CD4-positive, alpha-beta T cell (primary cell): Measurements from ENCODE around the gene VWA8. TPM values are rescaled to one million over a fixed set of nuclear protein-coding genes. Genes with fewer than 3 reads are reported as not detected.

Experiments
- ATAC-seq: fragments of 200-7000 bp; cut with Tn5 transposase; one replicate; pipeline ENCODE4 v1.10.0; 2022; ENCODE audit warnings: mild to moderate bottlenecking; ENCODE audit not compliant: poor library complexity
- CTCF ChIA-PET: fragments of 350-600 bp; sonication (Branson Sonifier 250); formaldehyde crosslinking; loops from one replicate; lab custom pipeline; 2021; ENCODE audit warnings: antibody characterized with exemption, inconsistent platforms; lab: Charles Lee
- POLR2A ChIA-PET: fragments of 350-600 bp; sonication (Branson Sonifier 250); formaldehyde crosslinking; loops from one replicate; lab custom pipeline; 2021; ENCODE audit warnings: antibody characterized with exemption, inconsistent platforms; lab: Charles Lee
- DNase-seq, 14 experiments: peaks; one replicate each; pipeline ENCODE4 v3.0.0-alpha.2; 2013 to 2020; ENCODE audit warnings: mixed read lengths in 2 of 14
- H3K27ac ChIP-seq, 2 donors: one replicate each; pipeline versions ENCODE4 v1.5.1 to v1.7.0; 2013; ENCODE audit warnings: low read length in 2 of 2, low read depth in 1 of 2, mild to moderate bottlenecking in 1 of 2
- H3K27me3 ChIP-seq, 2 experiments: 1 replicate in 1 of 2; 2 replicates in 1 of 2; pipeline versions ENCODE4 v1.6.1 to v1.7.0; 2013; ENCODE audit warnings: low read length in 2 of 2, control low read depth in 1 of 2, mild to moderate bottlenecking in 1 of 2, moderate library complexity in 1 of 2; ENCODE audit not compliant: insufficient read depth in 2 of 2, control insufficient read depth in 1 of 2
- H3K36me3 ChIP-seq: one replicate; pipeline ENCODE4 v1.6.1; 2013; ENCODE audit warnings: low read length, control low read depth; ENCODE audit not compliant: insufficient read depth
- H3K4me1 ChIP-seq: one replicate; pipeline ENCODE4 v1.6.1; 2013; ENCODE audit warnings: low read length, control low read depth; ENCODE audit not compliant: insufficient read depth
- H3K4me3 ChIP-seq: one replicate; pipeline ENCODE4 v1.5.1; 2013; ENCODE audit warnings: mild to moderate bottlenecking, low read length, moderate library complexity
- H3K9me3 ChIP-seq, 2 experiments: 1 replicate in 1 of 2; 2 replicates in 1 of 2; pipeline versions ENCODE4 v1.6.1 to v1.7.0; 2013; ENCODE audit warnings: low read length in 2 of 2, mild to moderate bottlenecking in 2 of 2, control low read depth in 1 of 2, moderate library complexity in 1 of 2; ENCODE audit not compliant: control insufficient read depth in 1 of 2, insufficient read depth in 1 of 2
- H3K27ac Mint-ChIP-seq: one replicate; pipeline ENCODE4 v1.8.0; 2020; ENCODE audit warnings: mixed read lengths
- H3K27me3 Mint-ChIP-seq: one replicate; pipeline ENCODE4 v1.8.0; 2021; ENCODE audit warnings: mixed read lengths
- H3K36me3 Mint-ChIP-seq: one replicate; pipeline ENCODE4 v1.8.0; 2021; ENCODE audit warnings: low read depth, mixed read lengths
- H3K4me1 Mint-ChIP-seq: one replicate; pipeline ENCODE4 v1.8.0; 2021; ENCODE audit warnings: low read depth, mixed read lengths
- H3K4me3 Mint-ChIP-seq: one replicate; pipeline ENCODE4 v1.8.0; 2020; ENCODE audit warnings: mild to moderate bottlenecking, mixed read lengths
- H3K9me3 Mint-ChIP-seq: one replicate; pipeline ENCODE4 v1.8.0; 2020; ENCODE audit warnings: mixed read lengths
- intact Hi-C, 2 experiments: fragments of 100-400 bp; cut with DNase I in 1 of 2; cut with micrococcal nuclease in 1 of 2; formaldehyde crosslinking; loops; one replicate each; pipeline versions ENCODE4 v1.15.1 to v1.9.0; 2023 to 2025; cut with DNase I, micrococcal nuclease
- total RNA-seq, 174 experiments: library from RNA in 2 of 174; stranded (reverse) in 2 of 174; gene quantifications; one replicate each; pipeline ENCODE4 v1.2.3 and lab custom pipeline; 2021 to 2026
- TF ChIP-seq, protein P1 (sequence below): fragments of 200-600 bp; IDR thresholded peaks from one replicate; pipeline ENCODE4 v1.8.0; 2022; ENCODE audit warnings: antibody characterized with exemption, mild to moderate bottlenecking

The VWA8 gene
- total RNA-seq, 2 experiments from 2014 or later = 18.7 to 19.0 TPM

DNA sequence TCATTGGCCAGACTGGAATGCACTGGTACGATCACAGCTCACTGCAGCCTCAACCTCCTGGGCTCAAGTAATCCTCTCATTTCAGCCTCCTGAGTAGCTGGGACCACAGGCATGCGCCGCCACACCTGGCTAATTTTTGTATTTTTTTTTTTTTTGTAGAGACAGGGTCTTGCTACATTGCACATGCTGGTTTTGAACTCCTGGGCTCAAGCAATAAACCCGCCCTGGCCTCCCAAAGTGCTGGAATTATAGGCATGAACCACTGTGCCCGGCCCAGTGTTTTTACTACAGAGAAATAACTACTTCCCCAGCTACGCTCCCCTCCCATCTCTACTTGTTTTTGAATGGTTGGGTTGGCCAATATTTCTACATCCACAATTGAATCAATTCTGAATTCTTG lies 381.0 kb downstream of the VWA8 start:
- Histone ChIP-seq H3K36me3 (no peaks in the 10 kb centered on the region), H3K4me3 (no peak overlapping the region), H3K27ac (no peak overlapping the region), H3K9me3 (no peaks in the 10 kb centered on the region), H3K4me1 (no peaks in the 10 kb centered on the region), H3K27me3 (no peaks in the 10 kb centered on the region)
- peaks cover 55% of the 10 kb centered on the region for H3K36me3 Mint-ChIP-seq
- H3K4me1 Mint-ChIP-seq = peaks cover 16% of the 10 kb centered on the region
- no peak overlapping the region for H3K4me3 Mint-ChIP-seq
- TF ChIP-seq, protein P1, sequence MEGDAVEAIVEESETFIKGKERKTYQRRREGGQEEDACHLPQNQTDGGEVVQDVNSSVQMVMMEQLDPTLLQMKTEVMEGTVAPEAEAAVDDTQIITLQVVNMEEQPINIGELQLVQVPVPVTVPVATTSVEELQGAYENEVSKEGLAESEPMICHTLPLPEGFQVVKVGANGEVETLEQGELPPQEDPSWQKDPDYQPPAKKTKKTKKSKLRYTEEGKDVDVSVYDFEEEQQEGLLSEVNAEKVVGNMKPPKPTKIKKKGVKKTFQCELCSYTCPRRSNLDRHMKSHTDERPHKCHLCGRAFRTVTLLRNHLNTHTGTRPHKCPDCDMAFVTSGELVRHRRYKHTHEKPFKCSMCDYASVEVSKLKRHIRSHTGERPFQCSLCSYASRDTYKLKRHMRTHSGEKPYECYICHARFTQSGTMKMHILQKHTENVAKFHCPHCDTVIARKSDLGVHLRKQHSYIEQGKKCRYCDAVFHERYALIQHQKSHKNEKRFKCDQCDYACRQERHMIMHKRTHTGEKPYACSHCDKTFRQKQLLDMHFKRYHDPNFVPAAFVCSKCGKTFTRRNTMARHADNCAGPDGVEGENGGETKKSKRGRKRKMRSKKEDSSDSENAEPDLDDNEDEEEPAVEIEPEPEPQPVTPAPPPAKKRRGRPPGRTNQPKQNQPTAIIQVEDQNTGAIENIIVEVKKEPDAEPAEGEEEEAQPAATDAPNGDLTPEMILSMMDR = no peak
- ChIA-PET CTCF (no interaction called here), POLR2A (no interaction called here)
- no peaks in the 10 kb centered on the region for H3K27me3 Mint-ChIP-seq
- intact Hi-C loops = no loop called here
- ATAC-seq = no peak
- no peak for DNase-seq
- H3K27ac Mint-ChIP-seq = no peak overlapping the region
- H3K9me3 Mint-ChIP-seq = no peaks in the 10 kb centered on the region

DNA sequence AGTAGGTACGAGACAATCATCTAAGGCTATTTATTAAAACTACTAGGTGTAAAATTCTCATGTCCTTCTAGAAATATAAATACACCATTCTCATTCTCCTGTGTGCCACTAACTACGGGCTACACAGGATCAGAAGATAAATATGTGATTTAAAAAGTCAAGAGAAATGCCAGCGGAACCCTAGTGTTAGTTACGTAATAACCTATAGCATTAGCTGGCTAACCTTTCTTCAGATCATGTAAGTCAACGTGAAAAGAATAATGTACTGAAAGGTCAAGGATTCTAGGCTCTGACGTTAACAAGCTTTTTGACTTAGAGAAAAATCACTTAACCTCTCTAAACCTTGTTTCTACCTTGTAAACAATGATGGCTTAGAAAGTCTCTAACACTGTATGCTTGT lies 381.7 kb downstream of the VWA8 start:
- Mint-ChIP-seq H3K9me3 (no peaks in the 10 kb centered on the region), H3K4me1 (peaks cover 16% of the 10 kb centered on the region), H3K4me3 (no peak overlapping the region), H3K27me3 (no peaks in the 10 kb centered on the region), H3K36me3 (peaks cover 55% of the 10 kb centered on the region), H3K27ac (no peak overlapping the region)
- no peak for DNase-seq
- Histone ChIP-seq H3K9me3 (no peaks in the 10 kb centered on the region), H3K36me3 (no peaks in the 10 kb centered on the region), H3K27me3 (no peaks in the 10 kb centered on the region), H3K4me1 (no peaks in the 10 kb centered on the region), H3K4me3 (no peak overlapping the region), H3K27ac (no peak overlapping the region)
- intact Hi-C loops = no loop called here
- no peak for ATAC-seq
- TF ChIP-seq, protein P1 = no peak
- ChIA-PET POLR2A (interaction anchor here (0.6 kb wide), 1 partner anchor 45 kb away, joined by 4 read pairs; no protein-coding TSS in a partner anchor), CTCF (no interaction called here)

DNA sequence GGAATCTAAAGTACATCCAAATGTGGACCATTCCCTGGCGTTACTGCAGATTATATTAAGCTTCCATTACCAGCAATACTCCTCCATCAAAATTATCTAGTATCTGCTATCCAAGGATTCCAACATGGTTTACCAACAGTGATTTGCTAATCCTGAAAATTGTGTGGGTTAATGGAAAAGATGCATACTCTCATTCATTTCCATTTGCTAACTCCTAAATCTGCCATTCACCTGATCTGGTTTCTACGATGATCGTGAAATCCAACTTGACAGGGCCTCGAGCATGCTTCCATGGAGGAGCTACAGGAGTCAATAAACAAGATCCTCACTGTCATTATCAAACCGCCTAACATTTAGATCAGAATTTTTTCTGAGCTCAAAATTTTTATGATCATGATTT lies 382.5 kb downstream of the VWA8 start:
- Histone ChIP-seq H3K27me3 (no peaks in the 10 kb centered on the region), H3K4me3 (no peak overlapping the region), H3K36me3 (no peaks in the 10 kb centered on the region), H3K9me3 (no peaks in the 10 kb centered on the region), H3K4me1 (no peaks in the 10 kb centered on the region), H3K27ac (no peak overlapping the region)
- H3K27ac Mint-ChIP-seq = no peak overlapping the region
- H3K27me3 Mint-ChIP-seq = no peaks in the 10 kb centered on the region
- POLR2A ChIA-PET = no interaction called here
- no peaks in the 10 kb centered on the region for H3K9me3 Mint-ChIP-seq
- TF ChIP-seq, protein P1 = no peak
- peaks cover 49% of the 10 kb centered on the region for H3K36me3 Mint-ChIP-seq
- peaks cover 16% of the 10 kb centered on the region for H3K4me1 Mint-ChIP-seq
- no peak for DNase-seq
- CTCF ChIA-PET = no interaction called here
- ATAC-seq = no peak
- intact Hi-C loops = no loop called here
- no peak overlapping the region for H3K4me3 Mint-ChIP-seq
